LNCaP clone FGC (cell line): ENCODE measurements around the gene MARCHF10.

Experiments
- DNase-seq: peaks from one replicate; pipeline ENCODE4 v3.0.0-alpha.2; 2011; ENCODE audit warnings: low read depth
- H3K4me3 ChIP-seq: 2 replicates; pipeline ENCODE4 v1.5.1; 2011; ENCODE audit warnings: mild to moderate bottlenecking, low read depth, low read length, control low read depth
- CTCF ChIP-seq: IDR thresholded peaks from 2 replicates; pipeline ENCODE4 v1.5.1; 2012; ENCODE audit warnings: mild to moderate bottlenecking; ENCODE audit not compliant: control insufficient read depth, insufficient read depth; ENCODE audit errors: extremely low read depth

The MARCHF10 gene

DNA sequence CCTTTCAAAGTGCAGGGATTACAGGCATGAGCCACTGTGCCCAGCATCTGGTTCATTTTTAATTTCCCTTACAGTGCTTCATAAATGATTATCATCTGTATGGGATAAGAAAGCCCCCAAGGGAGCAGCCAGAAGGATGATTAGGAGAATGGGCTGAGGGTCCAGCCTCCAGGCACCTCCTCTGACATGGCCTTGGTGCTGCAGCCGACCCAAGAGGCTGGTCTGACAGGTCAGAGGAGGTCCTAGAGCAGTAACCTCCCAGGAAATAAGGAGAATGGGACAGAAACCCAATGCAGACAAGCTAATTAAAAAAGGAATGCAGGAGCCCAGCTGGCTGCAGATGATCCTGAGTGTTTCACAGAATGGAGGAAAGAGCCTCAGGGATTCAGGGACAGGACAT, 151.7 kb downstream of the MARCHF10 start:
- H3K4me3 ChIP-seq = no peak overlapping the region
- no peak for TF ChIP-seq CTCF
- DNase-seq = no peak

DNA sequence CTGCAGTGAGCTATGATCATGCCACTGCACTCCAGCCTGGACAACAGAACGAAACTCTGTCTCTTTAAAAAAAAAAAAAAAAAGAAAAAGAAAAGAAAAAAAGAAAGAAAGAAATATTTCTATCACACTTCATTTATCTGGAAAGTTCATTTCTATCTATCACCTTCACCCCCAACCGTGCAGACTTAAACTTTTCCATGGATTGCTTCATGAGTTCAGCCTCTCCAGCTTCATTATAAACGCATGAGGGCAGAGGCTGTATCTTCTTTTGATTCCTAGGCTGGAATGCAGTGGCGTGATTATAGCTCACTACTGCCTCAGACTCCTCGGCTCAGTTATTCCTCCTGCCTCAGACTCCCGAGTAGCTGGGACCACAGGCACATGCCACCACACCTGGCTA, 152.5 kb downstream of the MARCHF10 start:
- no peak for TF ChIP-seq CTCF
- no peak overlapping the region for H3K4me3 ChIP-seq
- DNase-seq = no peak

- DNase-seq = no peak
- no peak for TF ChIP-seq CTCF
- no peak overlapping the region for H3K4me3 ChIP-seq
Measured at GRCh38 chr17:62653826-62654761, 154.0 kb downstream of the MARCHF10 start.

DNA sequence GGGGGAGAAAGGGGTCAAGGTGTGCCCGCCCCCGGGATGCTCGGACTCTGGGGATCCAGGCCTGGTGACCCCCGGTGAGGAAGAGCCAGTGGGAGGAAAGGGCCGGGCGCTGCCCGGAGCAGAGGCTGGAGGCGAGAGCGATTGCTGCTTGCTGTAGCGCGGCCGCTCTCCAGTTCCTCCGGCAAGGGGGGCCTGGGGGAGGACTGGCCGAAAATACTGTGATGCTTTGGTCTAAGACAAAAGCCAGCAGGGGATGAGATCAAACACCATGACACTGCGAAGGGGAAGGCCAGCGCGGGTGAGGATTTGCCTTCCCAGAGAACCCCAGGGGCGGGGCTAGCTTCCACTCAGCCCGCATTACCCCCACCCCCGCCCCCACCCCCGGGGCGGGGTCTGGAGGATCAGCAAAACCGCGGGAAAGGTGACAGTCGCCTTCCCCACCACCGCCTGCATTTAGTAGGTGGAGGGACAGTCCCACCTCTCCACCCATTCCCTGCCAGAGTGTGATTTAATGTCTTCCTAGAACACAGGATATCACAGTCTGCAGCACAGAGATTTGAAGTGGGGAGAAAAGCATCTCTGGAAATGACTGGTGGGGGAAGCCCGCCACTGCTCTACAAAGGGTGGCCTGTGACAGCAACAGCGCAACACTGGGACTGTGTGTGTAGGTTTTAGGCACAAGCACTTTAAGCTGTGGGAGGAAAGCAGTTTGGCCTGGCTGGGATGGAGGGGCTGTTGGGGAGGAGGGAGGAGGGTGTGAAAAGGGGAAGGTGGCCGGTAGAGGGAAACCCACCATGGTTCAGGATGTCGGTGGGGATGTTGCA, 154.9 kb downstream of the MARCHF10 start:
- no peak for DNase-seq
- no peak for TF ChIP-seq CTCF
- peak overlapping the region; percentile 29 for H3K4me3 ChIP-seq

GRCh38 chr17:62652251-62653001, 155.7 kb downstream of the MARCHF10 start:
- DNase-seq = peak; percentile 25
- no peak for TF ChIP-seq CTCF
- H3K4me3 ChIP-seq = peak overlapping the region; percentile 29
